A673 (cell line): ENCODE data around the gene GLYATL3. TPM values are rescaled to one million over a fixed set of nuclear protein-coding genes. Genes with fewer than 3 reads are reported as not detected.

Experiments
- BruUV-seq: library from RNA; stranded (reverse); fragments of 400-500 nt; replicated peaks from 2 replicates; lab custom pipeline; 2021; lab: Mats Ljungman, UMichigan
- CTCF ChIA-PET: fragments of 300-600 bp; sonication (Branson Sonifier 250); formaldehyde crosslinking; loops from one replicate; lab custom pipeline; 2022; ENCODE audit warnings: antibody characterized with exemption; lab: Charles Lee
- POLR2A ChIA-PET: fragments of 300-600 bp; sonication (Branson Sonifier 250); formaldehyde crosslinking; loops from one replicate; lab custom pipeline; 2022; ENCODE audit warnings: antibody characterized with exemption; ENCODE audit not compliant: low non-redundant PET; lab: Charles Lee
- DNase-seq: peaks from one replicate; pipeline ENCODE4 v3.0.0-alpha.2; 2015; ENCODE audit warnings: low spot score
- H3K27ac ChIP-seq: fragments of 200-600 bp; sonication (generic); 2 replicates; pipeline ENCODE4 v1.5.1; 2016; ENCODE audit warnings: mixed run types, low read depth, mild to moderate bottlenecking, mixed read lengths, antibody characterized with exemption, low read length; ENCODE audit not compliant: poor library complexity, severe bottlenecking
- H3K27me3 ChIP-seq: fragments of 200-600 bp; sonication (generic); replicated peaks from 2 replicates; pipeline ENCODE4 v1.6.1; 2017; ENCODE audit warnings: mixed run types, low read depth, mild to moderate bottlenecking, mixed read lengths, antibody characterized with exemption, low read length; ENCODE audit not compliant: insufficient read depth, poor library complexity
- H3K36me3 ChIP-seq: fragments of 200-600 bp; sonication (generic); 2 replicates; pipeline ENCODE4 v1.6.1; 2016; ENCODE audit warnings: mixed run types, mild to moderate bottlenecking, mixed read lengths, antibody characterized with exemption, low read length; ENCODE audit not compliant: insufficient read depth, poor library complexity, severe bottlenecking
- H3K4me1 ChIP-seq: fragments of 200-600 bp; sonication (generic); 2 replicates; pipeline ENCODE4 v1.6.1; 2017; ENCODE audit warnings: mixed run types, mild to moderate bottlenecking, mixed read lengths, antibody characterized with exemption, low read length; ENCODE audit not compliant: insufficient read depth, poor library complexity, severe bottlenecking
- H3K4me3 ChIP-seq: fragments of 200-600 bp; sonication (generic); 2 replicates; pipeline ENCODE4 v1.5.1; 2016; ENCODE audit warnings: low read depth, mixed run types, mild to moderate bottlenecking, mixed read lengths, low read length; ENCODE audit not compliant: poor library complexity, severe bottlenecking
- H3K9me3 ChIP-seq: fragments of 200-600 bp; sonication (generic); 2 replicates; pipeline ENCODE4 v1.6.1; 2016; ENCODE audit warnings: mixed run types, low read depth, mild to moderate bottlenecking, mixed read lengths, antibody characterized with exemption, low read length; ENCODE audit not compliant: poor library complexity, severe bottlenecking
- EZH2 ChIP-seq: fragments of 200-600 bp; sonication (generic); IDR thresholded peaks from 2 replicates; pipeline ENCODE4 v1.6.1; 2017; ENCODE audit warnings: borderline replicate concordance, low read depth, mild to moderate bottlenecking, mixed read lengths, antibody characterized with exemption, low read length; ENCODE audit not compliant: poor library complexity, severe bottlenecking
- intact Hi-C: fragments of 100-400 bp; cut with micrococcal nuclease; formaldehyde crosslinking; loops from one replicate; pipeline ENCODE4 v1.10.0; 2022; ENCODE audit not compliant: unreplicated experiment
- total RNA-seq: library from RNA; stranded (reverse); gene quantifications from 2 replicates; pipeline ENCODE4 v1.2.3, GENCODE V29; 2021
- TF ChIP-seq, protein P1 (sequence below): fragments of 300-800, 200-600 bp; sonication (generic); conservative IDR thresholded peaks from 2 replicates; pipeline ENCODE4 v1.5.1; 2017; ENCODE audit warnings: low read depth, mild to moderate bottlenecking, antibody characterized with exemption, low read length, moderate library complexity, mixed read lengths

GLYATL3 gene
- total RNA-seq, 1 experiment from 2014 or later = not detected

- intact Hi-C loops = no loop called here
- POLR2A ChIA-PET = no interaction called here
Observed at GRCh38 chr6:49504666-49505065, 4.9 kb downstream of the GLYATL3 start.

DNA sequence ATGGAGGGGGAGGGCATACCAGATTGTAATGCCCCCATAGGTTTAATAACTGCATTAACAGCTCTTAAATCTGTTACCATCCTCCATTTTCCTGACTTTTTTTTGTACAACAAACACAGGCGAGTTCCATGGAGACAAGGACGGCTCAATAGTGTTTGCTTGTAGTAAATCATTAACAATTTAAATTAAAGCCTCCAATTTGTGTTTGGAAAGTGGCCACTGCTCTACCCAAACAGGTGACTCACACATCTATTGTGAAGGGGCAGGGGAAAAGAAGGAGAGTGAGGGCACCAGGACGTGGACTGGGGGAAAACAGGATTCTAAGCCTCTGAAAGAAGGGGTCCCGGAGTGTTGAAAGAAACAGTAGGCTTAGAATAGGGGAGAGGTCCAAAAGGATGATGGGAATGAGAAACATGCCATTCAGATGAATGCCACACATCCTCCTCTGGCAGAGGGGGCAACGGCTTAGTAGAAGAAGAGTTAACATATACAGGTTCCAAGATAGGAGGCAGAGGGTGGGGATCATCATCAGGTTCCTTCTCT is 6.9 kb downstream of the GLYATL3 start:
- Histone ChIP-seq H3K4me3 (no peak overlapping the region), H3K9me3 (no peaks in the 10 kb centered on the region), H3K4me1 (no peaks in the 10 kb centered on the region), H3K36me3 (no peaks in the 10 kb centered on the region), H3K27me3 (peaks cover 3% of the 10 kb centered on the region), H3K27ac (no peak overlapping the region)
- BruUV-seq = no TSS peak
- ChIA-PET CTCF (no interaction called here), POLR2A (no interaction called here)
- intact Hi-C loops = no loop called here
- TF ChIP-seq EZH2 = no peak
- TF ChIP-seq, protein P1, sequence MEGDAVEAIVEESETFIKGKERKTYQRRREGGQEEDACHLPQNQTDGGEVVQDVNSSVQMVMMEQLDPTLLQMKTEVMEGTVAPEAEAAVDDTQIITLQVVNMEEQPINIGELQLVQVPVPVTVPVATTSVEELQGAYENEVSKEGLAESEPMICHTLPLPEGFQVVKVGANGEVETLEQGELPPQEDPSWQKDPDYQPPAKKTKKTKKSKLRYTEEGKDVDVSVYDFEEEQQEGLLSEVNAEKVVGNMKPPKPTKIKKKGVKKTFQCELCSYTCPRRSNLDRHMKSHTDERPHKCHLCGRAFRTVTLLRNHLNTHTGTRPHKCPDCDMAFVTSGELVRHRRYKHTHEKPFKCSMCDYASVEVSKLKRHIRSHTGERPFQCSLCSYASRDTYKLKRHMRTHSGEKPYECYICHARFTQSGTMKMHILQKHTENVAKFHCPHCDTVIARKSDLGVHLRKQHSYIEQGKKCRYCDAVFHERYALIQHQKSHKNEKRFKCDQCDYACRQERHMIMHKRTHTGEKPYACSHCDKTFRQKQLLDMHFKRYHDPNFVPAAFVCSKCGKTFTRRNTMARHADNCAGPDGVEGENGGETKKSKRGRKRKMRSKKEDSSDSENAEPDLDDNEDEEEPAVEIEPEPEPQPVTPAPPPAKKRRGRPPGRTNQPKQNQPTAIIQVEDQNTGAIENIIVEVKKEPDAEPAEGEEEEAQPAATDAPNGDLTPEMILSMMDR = no peak
- no peak for DNase-seq

More at GRCh38 chr6:49504666-49505065, 4.9 kb downstream of the GLYATL3 start:
- TF ChIP-seq, protein P1 = no peak
- Histone ChIP-seq H3K9me3 (no peaks in the 10 kb centered on the region), H3K27ac (no peak overlapping the region), H3K4me3 (no peak overlapping the region), H3K36me3 (no peaks in the 10 kb centered on the region), H3K4me1 (no peaks in the 10 kb centered on the region), H3K27me3 (no peaks in the 10 kb centered on the region)
- no peak for DNase-seq
- no TSS peak for BruUV-seq
- CTCF ChIA-PET = no interaction called here

DNA sequence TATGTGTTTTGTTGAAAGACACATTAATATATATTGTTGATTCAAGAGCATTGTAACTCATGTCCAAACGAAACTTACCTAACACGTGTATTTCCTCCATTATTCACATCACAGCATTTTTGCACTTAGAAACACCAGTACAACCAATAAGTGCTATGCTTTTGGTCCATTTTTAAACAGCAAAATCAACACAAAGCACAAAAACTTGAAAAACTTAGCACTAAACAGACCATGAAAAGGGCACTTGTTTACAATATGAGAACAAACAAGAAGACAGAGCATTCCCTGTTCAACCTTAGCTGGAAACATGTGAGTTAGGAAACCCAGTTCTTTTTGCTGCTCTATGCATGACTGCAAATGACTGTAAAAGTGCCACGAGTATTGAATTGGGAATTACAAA is 9.6 kb downstream of the GLYATL3 start:
- no peak overlapping the region for H3K27ac ChIP-seq
- TF ChIP-seq, protein P1 = no peak
- no peak for TF ChIP-seq EZH2
- no peak overlapping the region for H3K4me3 ChIP-seq
- peaks cover 3% of the 10 kb centered on the region for H3K27me3 ChIP-seq
- CTCF ChIA-PET = no interaction called here
- H3K9me3 ChIP-seq = no peaks in the 10 kb centered on the region
- no peak for DNase-seq
- POLR2A ChIA-PET = no interaction called here
- no TSS peak for BruUV-seq
- no peaks in the 10 kb centered on the region for H3K4me1 ChIP-seq
- intact Hi-C loops = no loop called here
- H3K36me3 ChIP-seq = no peaks in the 10 kb centered on the region
